Endothelial cell of umbilical vein (primary cell): ENCODE results near the gene FAM114A1.

Experiments used
- CTCF ChIP-seq, 2 donors: IDR thresholded peaks; 1 replicate in 1 of 2; 2 replicates in 1 of 2; pipeline ENCODE4 v1.5.1; 2011; ENCODE audit warnings: low read length in 2 of 2, mild to moderate bottlenecking in 2 of 2, moderate library complexity in 2 of 2, control low read depth in 1 of 2, inconsistent platforms in 1 of 2, low read depth in 1 of 2; ENCODE audit not compliant: insufficient read depth in 1 of 2; ENCODE audit errors: extremely low read depth in 1 of 2
- POLR2A ChIP-seq: IDR thresholded peaks from 2 replicates; pipeline ENCODE4 v1.6.1; 2012; ENCODE audit warnings: low read depth, mild to moderate bottlenecking, control low read depth, low read length

GRCh38 chr4:38940476-38940875 lies 72.9 kb downstream of the FAM114A1 start:
- TF ChIP-seq CTCF (IDR thresholded peaks at IDR 0.05; ENCODE audit: extremely low read depth in 1 of 2, insufficient read depth in 1 of 2, low read depth in 1 of 2, low read length in 2 of 2) (no peak), POLR2A (no peak)
